Measurements from ENCODE around the gene CRADD.

- TF ChIP-seq POLR2A (IDR thresholded peaks at IDR 0.05; ENCODE audit: low read depth, low read length) (no peak), TAF1 (IDR thresholded peaks at IDR 0.05; ENCODE audit: borderline replicate concordance, low read depth, low read length) (no peak), POLR2AphosphoS5 (IDR thresholded peaks at IDR 0.05; ENCODE audit: low read depth, low read length) (no peak)
These were observed 111.7 kb downstream of the CRADD start for GRCh38 chr12:93788853-93789252.

Data from GM12892 (cell line).